GM12873 (cell line): ENCODE measurements around the gene ATP6V0B.

ENCODE experiments used
- CTCF ChIP-seq: IDR thresholded peaks from 2 replicates; pipeline ENCODE4 v1.5.1; 2012; ENCODE audit warnings: low read depth, mild to moderate bottlenecking, moderate library complexity, low read length, control low read depth; ENCODE audit not compliant: insufficient read depth; ENCODE audit errors: missing control alignments

The ATP6V0B gene

GRCh38 chr1:43974443-43975248 is at the start of gene ATP6V0B:
Gene ATP6V0B, plus strand, starts transcription at chr1:43974960. Its CDS starts 81 bp downstream, at chr1:43975041.
- TF ChIP-seq CTCF = peak; percentile 4

GRCh38 chr1:43925846-43926245 is 48.9 kb upstream of the ATP6V0B start:
- TF ChIP-seq CTCF = no peak

- peak; percentile 73 for TF ChIP-seq CTCF
Observed at GRCh38 chr1:43930168-43930948, 44.4 kb upstream of the ATP6V0B start.

GRCh38 chr1:43930949-43931275 is 43.8 kb upstream of the ATP6V0B start:
- no peak for TF ChIP-seq CTCF

- no peak for TF ChIP-seq CTCF
Observed at GRCh38 chr1:43931711-43932660, 42.8 kb upstream of the ATP6V0B start.

- no peak for TF ChIP-seq CTCF
Observed at GRCh38 chr1:43932786-43933385, 41.9 kb upstream of the ATP6V0B start.
